ENCODE measurements around the gene SMNDC1. TPM values are rescaled to one million over a fixed set of nuclear protein-coding genes. Genes with fewer than 3 reads are reported as not detected.

The SMNDC1 gene
- total RNA-seq, 1 donor from 2014 or later: 35.6 TPM

DNA sequence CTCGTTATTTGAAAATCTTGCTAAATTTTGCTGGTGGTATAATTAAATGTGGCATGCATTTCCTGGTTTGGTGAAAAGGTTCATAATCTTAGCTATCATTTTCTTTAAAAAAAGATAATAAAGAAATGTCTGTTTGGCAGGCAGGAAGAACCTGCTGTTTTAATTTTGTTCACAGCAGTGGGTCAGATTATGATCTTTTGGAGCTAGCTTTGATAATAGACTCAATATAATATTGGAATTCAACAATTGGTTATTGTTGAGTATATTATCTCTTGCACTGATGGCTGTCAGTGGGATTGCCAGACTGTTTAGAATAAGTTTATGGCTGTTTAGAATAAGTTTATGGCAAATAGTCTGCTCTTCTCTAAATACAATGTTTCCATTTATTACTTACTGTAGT, 62.2 kb downstream of the SMNDC1 start:
- ChIA-PET CTCF (interaction anchor here (1.4 kb wide), 1 partner anchor 105 kb away, joined by 4 read pairs; no protein-coding TSS in a partner anchor), POLR2A (no interaction called here)
- Mint-ChIP-seq H3K4me1 (peaks cover 14% of the 10 kb centered on the region), H3K27ac (no peak overlapping the region), H3K9me3 (peaks cover 2% of the 10 kb centered on the region), H3K4me3 (no peak overlapping the region), H3K27me3 (no peaks in the 10 kb centered on the region), H3K36me3 (ENCODE audit: low read depth) (peaks cover 29% of the 10 kb centered on the region)
- TF ChIP-seq CTCF (IDR thresholded peaks at IDR 0.05): no peak
- intact Hi-C loops (cut with micrococcal nuclease): no loop called here
- ATAC-seq (ENCODE audit: low read depth) (no peak), DNase-seq (no peak)

DNA sequence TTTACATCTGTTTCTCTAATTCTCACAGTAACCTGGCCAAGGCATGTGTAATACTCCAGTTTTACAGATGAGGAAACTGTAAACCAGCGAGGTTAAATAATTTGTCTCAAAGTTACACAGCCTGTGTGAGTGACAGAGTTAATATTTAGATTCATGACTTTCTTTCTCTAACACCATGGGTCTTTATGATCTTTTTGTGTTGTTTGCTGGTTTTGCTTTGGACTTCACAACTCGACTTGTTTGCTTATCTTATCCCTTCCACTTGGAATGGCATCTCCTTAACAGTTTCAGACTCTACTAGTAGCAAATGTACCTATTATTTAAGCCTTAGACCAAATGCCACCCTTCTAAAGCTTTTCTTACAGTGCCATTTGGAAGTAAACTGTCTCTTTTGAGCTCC, 62.9 kb downstream of the SMNDC1 start:
- no peak for ATAC-seq (ENCODE audit: low read depth)
- DNase-seq: no peak
- Mint-ChIP-seq H3K27me3 (no peaks in the 10 kb centered on the region), H3K4me3 (no peak overlapping the region), H3K9me3 (peaks cover 2% of the 10 kb centered on the region), H3K4me1 (peaks cover 14% of the 10 kb centered on the region), H3K36me3 (ENCODE audit: low read depth) (peaks cover 32% of the 10 kb centered on the region), H3K27ac (no peak overlapping the region)
- POLR2A ChIA-PET: no interaction called here
- intact Hi-C loops (cut with micrococcal nuclease): no loop called here
- CTCF ChIA-PET: interaction anchor here (1.1 to 1.4 kb wide), 2 partner anchors 37 to 104 kb away, joined by 4 read pairs; no protein-coding TSS in a partner anchor
- no peak for TF ChIP-seq CTCF (IDR thresholded peaks at IDR 0.05)

DNA sequence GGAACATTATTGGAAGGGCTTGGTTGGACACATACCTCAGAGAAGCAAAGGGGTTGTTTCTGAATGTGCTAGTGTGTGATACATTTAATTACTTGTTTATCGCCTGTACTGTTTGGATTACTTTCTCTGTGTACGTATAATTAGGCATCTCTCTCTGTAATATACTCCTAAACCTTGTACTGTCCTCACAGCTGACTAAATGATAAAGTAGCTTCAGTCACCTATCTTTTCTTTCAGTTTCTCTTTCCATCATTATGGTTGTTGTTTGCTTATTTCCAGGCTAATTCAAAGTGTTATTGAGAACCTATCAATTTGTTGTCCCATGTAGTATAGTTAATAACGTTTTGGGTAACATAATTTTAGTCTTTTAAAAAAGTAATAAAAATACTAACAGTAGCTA, 63.3 kb downstream of the SMNDC1 start:
- ATAC-seq (ENCODE audit: low read depth): no peak

More for the DNA sequence above, 63.3 kb downstream of the SMNDC1 start:
- no peaks in the 10 kb centered on the region for H3K27me3 Mint-ChIP-seq
- peaks cover 2% of the 10 kb centered on the region for H3K9me3 Mint-ChIP-seq
- DNase-seq: no peak
- CTCF ChIA-PET: interaction anchor here (1.1 to 1.4 kb wide), 2 partner anchors 38 to 104 kb away, joined by 4 read pairs; no protein-coding TSS in a partner anchor
- intact Hi-C loops (cut with micrococcal nuclease): no loop called here
- peaks cover 28% of the 10 kb centered on the region for H3K36me3 Mint-ChIP-seq (ENCODE audit: low read depth)
- no peak overlapping the region for H3K27ac Mint-ChIP-seq
- H3K4me1 Mint-ChIP-seq: peaks cover 14% of the 10 kb centered on the region
- H3K4me3 Mint-ChIP-seq: no peak overlapping the region
- no peak for TF ChIP-seq CTCF (IDR thresholded peaks at IDR 0.05)
- POLR2A ChIA-PET: no interaction called here

Other genes starting within 250 kb of the SMNDC1 start
- gene MXI1, start 97.3 kb downstream of the SMNDC1 start, total RNA-seq: 8.2 and 8.5 TPM in 2 replicates
- gene DUSP5, start 193.0 kb upstream of the SMNDC1 start, total RNA-seq: 26.1 and 28.6 TPM in 2 replicates